NCI-H226 (cell line): ENCODE measurements around the gene CNOT10.
"Not testable (repeated sequence)": the region's sequence is repeated elsewhere in the genome, so short reads cannot be mapped to it uniquely, and the experiment has no call there.

Source experiments
- DNase-seq: peaks from one replicate; pipeline ENCODE4 v3.0.0-alpha.2; 2015

The CNOT10 gene

DNA sequence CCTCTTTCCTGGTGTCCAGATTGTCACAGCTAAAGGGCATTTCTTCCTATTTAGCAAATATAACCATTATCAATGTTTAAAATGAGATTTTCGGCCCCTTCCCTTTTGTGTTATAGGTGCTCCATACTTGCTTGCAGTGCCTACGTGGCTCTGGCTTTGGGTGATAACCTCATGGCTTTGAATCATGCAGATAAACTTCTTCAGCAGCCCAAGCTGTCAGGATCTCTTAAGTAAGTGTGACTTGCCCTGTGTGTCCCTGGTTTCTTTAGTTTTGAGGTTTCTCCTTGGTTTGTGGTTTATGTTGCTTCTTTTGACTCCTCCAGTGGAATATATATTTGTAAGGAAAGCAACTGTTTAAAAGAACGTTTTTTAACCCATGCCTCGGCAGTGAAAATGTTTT is 74.4 kb downstream of the CNOT10 start:
- DNase-seq, result no peak

GRCh38 chr3:32764481-32764880 is 79.5 kb downstream of the CNOT10 start:
- DNase-seq, result no peak

DNA sequence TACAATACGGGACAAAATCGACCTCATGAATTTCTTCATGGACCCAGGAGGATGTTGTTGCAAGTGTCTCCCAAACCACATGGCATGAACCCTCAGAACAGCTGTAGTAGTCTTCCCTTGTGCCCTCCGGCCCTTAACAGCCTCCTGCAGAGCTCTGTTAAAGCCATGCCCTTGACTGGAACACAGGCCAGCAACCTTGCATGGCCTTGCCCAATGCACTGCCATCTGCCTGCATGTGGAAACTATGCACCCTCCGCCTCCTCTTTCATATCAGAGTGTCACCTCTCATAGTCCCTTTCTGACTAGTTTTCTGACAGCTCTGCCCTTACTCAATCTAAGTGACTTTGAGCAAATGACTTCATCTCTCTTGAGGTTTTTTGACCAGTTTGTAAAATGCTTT is 93.4 kb downstream of the CNOT10 start:
- DNase-seq, result no peak

DNA sequence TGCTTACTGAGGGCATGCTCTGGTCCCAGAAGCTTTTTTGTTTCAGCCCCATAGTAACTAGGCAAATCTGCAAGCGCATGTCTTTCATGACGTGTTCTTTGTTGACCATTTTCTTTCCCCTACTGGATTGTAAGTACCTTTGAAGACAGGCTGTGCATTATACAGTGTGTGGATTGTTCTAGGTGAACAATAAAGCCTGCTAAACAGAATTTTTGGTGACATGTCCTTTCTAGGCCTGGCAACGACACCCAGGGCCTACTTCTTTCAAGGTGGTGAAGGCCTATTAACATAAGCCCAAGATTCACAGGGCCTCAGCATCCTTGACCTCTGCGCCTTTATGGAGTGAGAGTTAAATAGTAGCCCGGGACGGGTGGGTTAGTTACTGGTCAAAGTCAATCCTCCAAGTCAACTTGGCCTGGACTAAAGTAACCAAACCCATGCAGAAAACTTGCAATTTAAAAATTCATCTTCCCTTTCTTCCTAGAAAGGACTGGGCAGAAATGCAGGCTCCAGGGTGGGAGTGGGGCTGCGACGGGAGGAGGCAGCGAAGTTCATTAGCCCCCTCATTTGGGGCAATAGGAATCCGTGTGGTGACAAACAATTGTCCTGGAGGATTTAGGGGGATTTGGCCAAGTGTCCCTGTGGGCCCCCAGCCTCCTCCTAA is 95.2 kb downstream of the CNOT10 start:
- no peak for DNase-seq

DNA sequence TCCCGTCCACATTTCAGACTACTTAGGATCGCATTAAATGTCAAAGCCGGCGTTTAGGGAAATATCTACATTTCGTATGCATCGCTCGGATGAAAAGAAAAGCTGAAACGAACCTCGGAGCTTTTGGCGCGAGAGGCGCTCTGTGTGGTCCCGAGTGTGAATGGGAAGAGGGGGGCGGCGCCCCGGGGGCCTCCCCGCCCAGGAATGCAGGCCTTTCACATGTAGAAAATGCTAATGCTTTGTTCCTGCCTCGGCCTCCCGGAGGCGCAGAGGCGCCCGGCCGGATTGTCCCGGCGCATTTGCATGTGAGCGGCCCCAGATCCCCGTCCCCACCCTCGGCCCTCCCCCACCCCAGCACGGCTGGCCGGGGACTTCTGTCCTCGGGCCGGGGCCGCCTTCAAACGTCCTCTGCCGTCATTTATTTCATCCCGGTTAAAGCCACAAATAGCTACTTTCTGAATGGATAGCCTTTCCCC is 95.8 kb downstream of the CNOT10 start:
- DNase-seq, result peak; percentile 39

- DNase-seq, result peak; percentile 71
Measured at GRCh38 chr3:32781211-32781968, 96.4 kb downstream of the CNOT10 start.

GRCh38 chr3:32781969-32782270 is 96.9 kb downstream of the CNOT10 start:
- DNase-seq, result not testable (repeated sequence)

DNA sequence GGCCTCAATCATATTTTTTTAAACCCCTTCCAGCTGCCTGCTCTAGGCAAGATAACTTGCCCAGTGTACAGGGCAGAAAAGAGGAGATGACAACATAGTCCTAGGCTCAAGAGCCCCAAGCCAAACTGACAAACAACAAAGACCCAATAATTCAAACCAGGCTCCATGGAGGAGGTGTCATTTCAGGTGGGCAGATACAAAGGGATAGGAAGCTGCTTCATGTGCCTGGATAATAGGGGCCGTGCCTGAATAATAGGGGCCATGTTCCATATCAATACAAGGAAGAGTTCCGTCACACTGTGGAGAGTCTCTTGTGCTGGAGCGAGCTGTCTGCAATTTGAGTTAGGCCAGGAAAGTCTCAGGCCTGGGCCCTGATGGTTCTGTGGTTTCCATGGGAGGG is 97.4 kb downstream of the CNOT10 start:
- DNase-seq, result no peak

- DNase-seq, result no peak
Measured at GRCh38 chr3:32791833-32792232, 106.8 kb downstream of the CNOT10 start.

GRCh38 chr3:32794487-32795308 is 109.7 kb downstream of the CNOT10 start:
- peak; percentile 55 for DNase-seq

DNA sequence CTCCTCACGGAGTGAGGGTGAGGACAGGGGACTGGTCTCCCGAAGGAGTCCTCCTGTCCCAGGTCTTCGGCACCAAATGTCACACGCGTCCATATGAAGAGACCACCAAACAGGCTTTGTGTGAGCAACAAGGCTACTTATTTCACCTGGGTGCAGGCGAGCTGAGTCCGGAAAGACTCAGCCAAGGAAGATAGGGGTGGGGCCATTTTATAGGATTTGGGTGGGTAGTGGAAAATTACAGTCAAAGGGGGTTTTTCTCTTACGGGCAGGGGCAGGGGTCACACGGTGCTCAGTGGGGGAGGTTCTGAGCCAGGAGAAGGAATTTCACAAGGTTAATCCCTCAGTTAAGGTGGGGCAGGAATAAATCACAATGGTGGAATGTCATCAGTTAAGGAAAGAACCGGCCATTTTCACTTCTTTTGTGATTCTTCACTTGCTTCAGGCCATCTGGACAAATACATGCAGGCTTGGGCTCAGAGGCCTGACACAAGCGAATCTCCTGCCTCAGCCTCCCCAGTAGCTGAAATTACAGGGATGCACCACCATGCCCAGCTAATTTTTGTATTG is 111.5 kb downstream of the CNOT10 start:
- not testable (repeated sequence) for DNase-seq

GRCh38 chr3:32797776-32798175 is 112.8 kb downstream of the CNOT10 start:
- DNase-seq, result no peak

- not testable (repeated sequence) for DNase-seq
Measured at GRCh38 chr3:32801440-32801839, 116.5 kb downstream of the CNOT10 start.

DNA sequence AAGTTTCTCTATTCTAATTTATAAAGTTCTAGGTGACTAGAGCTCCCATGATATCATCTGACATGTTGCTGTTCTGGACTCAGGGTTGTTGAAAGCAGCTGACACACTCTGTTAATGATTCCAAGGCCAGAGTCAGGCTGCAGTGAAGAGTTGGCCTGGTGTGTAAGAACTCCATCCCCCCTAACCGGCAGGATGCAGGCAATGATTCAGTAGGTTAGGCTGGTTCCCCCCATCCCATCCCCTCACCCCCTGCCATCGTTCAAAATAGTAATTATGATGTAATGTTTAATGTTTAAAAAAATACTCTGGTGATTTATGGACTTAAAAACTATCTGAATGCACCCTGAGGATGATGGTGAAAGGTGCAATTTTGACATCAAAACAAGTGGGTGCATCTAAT is 128.2 kb downstream of the CNOT10 start:
- no peak for DNase-seq

- no peak for DNase-seq
Measured at GRCh38 chr3:32814361-32814760, 129.4 kb downstream of the CNOT10 start.

DNA sequence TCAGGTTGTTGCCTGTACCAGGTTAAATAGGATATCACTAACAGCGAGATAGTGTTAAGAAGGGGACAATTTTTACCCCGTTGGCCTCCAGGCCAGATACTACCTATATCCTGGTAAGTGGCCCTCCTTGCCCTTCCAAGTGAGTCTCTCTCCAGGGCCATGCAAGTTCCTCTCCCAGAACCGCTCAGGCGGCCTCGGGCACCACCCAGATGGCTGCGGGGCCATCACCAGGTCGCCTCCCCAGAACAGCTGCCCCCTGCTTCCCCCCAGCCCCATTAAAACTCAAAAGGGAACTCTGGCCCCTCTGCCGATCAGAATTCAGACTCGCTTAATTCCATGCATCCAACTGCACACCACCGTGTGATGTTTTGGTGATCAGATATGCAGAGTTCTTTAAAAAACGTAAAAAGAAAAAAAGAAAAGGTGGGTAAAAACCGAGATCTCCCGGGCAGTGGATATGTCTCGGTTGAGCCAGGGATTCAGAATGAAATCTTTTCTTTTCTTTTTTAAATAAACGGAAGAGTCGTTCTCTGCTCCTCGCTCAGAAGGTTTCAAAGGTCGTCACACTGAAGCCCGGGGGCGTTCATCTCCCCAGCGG is 131.0 kb downstream of the CNOT10 start:
- no peak for DNase-seq

- DNase-seq, result no peak
Measured at GRCh38 chr3:32816439-32817256, 131.7 kb downstream of the CNOT10 start.

DNA sequence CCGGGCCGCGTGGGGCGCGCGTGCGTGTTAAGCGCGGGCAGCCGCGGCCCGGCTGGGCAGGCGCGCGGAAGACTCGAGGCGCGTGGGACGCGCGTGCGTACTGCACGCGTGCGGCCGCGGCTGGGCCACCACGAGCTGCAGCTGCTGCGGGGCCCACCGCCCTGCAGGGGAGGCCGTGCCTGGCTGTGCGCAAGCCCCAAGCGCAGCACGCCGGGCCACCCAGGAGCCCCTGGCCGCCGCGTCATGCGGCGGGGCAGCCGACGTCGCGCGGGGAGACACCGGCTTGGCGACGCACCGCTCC is 132.2 kb downstream of the CNOT10 start:
- DNase-seq, result no peak

DNA sequence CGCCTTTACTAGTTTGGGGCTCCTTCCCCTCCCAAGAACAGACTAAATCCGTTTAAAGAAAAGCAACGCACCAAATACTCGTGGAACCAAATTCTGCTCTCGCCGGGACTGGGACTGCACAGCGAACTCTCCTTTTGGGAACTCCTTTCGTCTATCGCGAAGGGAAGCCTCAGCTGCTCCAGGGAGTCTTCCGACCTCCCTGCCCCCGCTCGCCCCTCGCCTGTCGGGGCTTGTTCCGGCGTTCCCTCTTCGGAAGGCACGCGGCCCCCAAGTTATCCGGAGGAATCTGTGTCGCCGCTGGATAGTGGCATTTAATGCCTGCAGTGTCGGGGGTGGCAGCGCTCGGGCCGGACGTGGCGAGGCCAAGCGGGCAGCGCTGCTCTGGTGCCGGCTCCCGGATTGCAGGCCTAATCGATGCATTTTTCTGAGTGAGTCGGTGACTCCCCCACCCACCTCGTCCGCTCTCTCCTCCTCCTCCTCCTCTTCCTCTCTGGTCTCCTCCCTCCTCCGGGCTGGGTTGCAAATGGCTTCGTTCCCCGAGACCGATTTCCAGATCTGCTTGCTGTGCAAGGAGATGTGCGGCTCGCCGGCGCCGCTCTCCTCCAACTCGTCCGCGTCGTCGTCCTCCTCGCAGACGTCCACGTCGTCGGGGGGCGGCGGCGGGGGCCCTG is 132.7 kb downstream of the CNOT10 start, which contains the start of gene TRIM71:
TSS of gene TRIM71 (plus strand) at position 440 of the 671 bp plus-strand sequence. CDS start at position 524, 84 bp downstream.
- DNase-seq, result no peak

- no peak for DNase-seq
Measured at GRCh38 chr3:32818229-32818969, 133.4 kb downstream of the CNOT10 start.
